Sciatic nerve (tissue), 2 donors: Measurements from ENCODE around the gene XXYLT1. TPM values are rescaled to one million over a fixed set of nuclear protein-coding genes. Genes with fewer than 3 reads are reported as not detected.
A peak's percentile ranks its signal among the peaks of the same experiment; 100 is the strongest.

ENCODE experiments used
- ATAC-seq: fragments of 200-7000 bp; cut with Tn5 transposase; one replicate; pipeline ENCODE4 v1.9.1; 2020; ENCODE audit warnings: mild to moderate bottlenecking, moderate library complexity
- DNase-seq: peaks from one replicate; pipeline ENCODE4 v3.0.0-alpha.2; 2020; ENCODE audit warnings: low spot score
- intact Hi-C: fragments of 100-400 bp; cut with DNase I; formaldehyde crosslinking; loops from one replicate; pipeline ENCODE4 v1.14.2; 2022
- total RNA-seq: library from RNA; stranded (reverse); fragmentation: NEBNext Ultra II Directional; extraction: Animal tissue kit (Norgen Biotek cat#: 25700); gene quantifications from one replicate; pipeline ENCODE4 v1.2.1, GENCODE V29; 2021
- donor health status: DM: no; HTN: no; CAD: no.
- donor health status: DM: no; HTN: no; CAD: no.

Gene XXYLT1
- total RNA-seq, 1 donor from 2014 or later = 11.0 TPM

- no peak for DNase-seq
- no peak for ATAC-seq
- intact Hi-C loops = no loop called here
Measured at GRCh38 chr3:195133013-195133412, 137.9 kb downstream of the XXYLT1 start.

GRCh38 chr3:195131176-195131575 lies 139.8 kb downstream of the XXYLT1 start:
- ATAC-seq = no peak
- no peak for DNase-seq
- intact Hi-C loops = no loop called here

- intact Hi-C loops = no loop called here
- DNase-seq (no peak), ATAC-seq (no peak)
Measured at GRCh38 chr3:195129644-195130492, 141.1 kb downstream of the XXYLT1 start.

GRCh38 chr3:195129072-195129643 lies 141.8 kb downstream of the XXYLT1 start:
- intact Hi-C loops = no loop called here
- DNase-seq = no peak
- ATAC-seq = no peak

GRCh38 chr3:195128255-195129071 lies 142.5 kb downstream of the XXYLT1 start:
- peak; percentile 63 for ATAC-seq
- intact Hi-C loops = no loop called here
- no peak for DNase-seq

- intact Hi-C loops = no loop called here
- no peak for DNase-seq
Measured at GRCh38 chr3:195126056-195126605, 144.8 kb downstream of the XXYLT1 start.

GRCh38 chr3:195125646-195126045 lies 145.3 kb downstream of the XXYLT1 start:
- no peak for ATAC-seq

More at GRCh38 chr3:195126056-195126605, 144.8 kb downstream of the XXYLT1 start:
- no peak for ATAC-seq

GRCh38 chr3:195124378-195124992 lies 146.5 kb downstream of the XXYLT1 start:
- intact Hi-C loops = no loop called here
- DNase-seq = no peak
- ATAC-seq = peak; percentile 19

More at GRCh38 chr3:195125646-195126045, 145.3 kb downstream of the XXYLT1 start:
- DNase-seq = no peak
- intact Hi-C loops = no loop called here

GRCh38 chr3:195123281-195123691 lies 147.7 kb downstream of the XXYLT1 start:
- no peak for DNase-seq
- no peak for ATAC-seq
- intact Hi-C loops = no loop called here

GRCh38 chr3:195122261-195122660 lies 148.7 kb downstream of the XXYLT1 start:
- intact Hi-C loops = no loop called here
- DNase-seq (no peak), ATAC-seq (no peak)

- intact Hi-C loops = no loop called here
- DNase-seq (no peak), ATAC-seq (no peak)
Measured at GRCh38 chr3:195120267-195120601, 150.7 kb downstream of the XXYLT1 start.

- ATAC-seq (peak; percentile 80), DNase-seq (no peak)
- intact Hi-C loops = loop anchor here (10.0 kb wide), 1 partner anchor 135 kb away; no protein-coding TSS in a partner anchor
Measured at GRCh38 chr3:195119461-195120266, 151.3 kb downstream of the XXYLT1 start.

GRCh38 chr3:195118671-195119070 lies 152.3 kb downstream of the XXYLT1 start:
- ATAC-seq (no peak), DNase-seq (no peak)
- intact Hi-C loops = loop anchor here (10.0 kb wide), 1 partner anchor 136 kb away; no protein-coding TSS in a partner anchor

- ATAC-seq = no peak
Measured at GRCh38 chr3:195117978-195118581, 152.9 kb downstream of the XXYLT1 start.

GRCh38 chr3:195116407-195117185 lies 154.4 kb downstream of the XXYLT1 start:
- intact Hi-C loops = loop anchor here (10.0 kb wide), 1 partner anchor 138 kb away; no protein-coding TSS in a partner anchor
- no peak for DNase-seq

More at GRCh38 chr3:195117978-195118581, 152.9 kb downstream of the XXYLT1 start:
- intact Hi-C loops = loop anchor here (10.0 kb wide), 1 partner anchor 137 kb away; no protein-coding TSS in a partner anchor
- DNase-seq = no peak

GRCh38 chr3:195115600-195116406 lies 155.2 kb downstream of the XXYLT1 start:
- intact Hi-C loops = loop anchor here (10.0 kb wide), 1 partner anchor 139 kb away; no protein-coding TSS in a partner anchor
- DNase-seq (no peak), ATAC-seq (no peak)

More at GRCh38 chr3:195116407-195117185, 154.4 kb downstream of the XXYLT1 start:
- ATAC-seq = no peak
